Glutamatergic neuron (in vitro differentiated cells): ENCODE results near the gene UST. TPM values are rescaled to one million over a fixed set of nuclear protein-coding genes. Genes with fewer than 3 reads are reported as not detected.

Experiments used
- DNase-seq: peaks from one replicate; pipeline ENCODE4 v3.0.0; 2022
- H3K27ac Mint-ChIP-seq: one replicate; pipeline ENCODE4 v1.8.0; 2020; ENCODE audit warnings: mild to moderate bottlenecking, mixed read lengths, inconsistent platforms; ENCODE audit not compliant: unreplicated experiment
- H3K27me3 Mint-ChIP-seq: one replicate; pipeline ENCODE4 v1.8.0; 2020; ENCODE audit warnings: mild to moderate bottlenecking, moderate library complexity, mixed read lengths, inconsistent platforms; ENCODE audit not compliant: unreplicated experiment
- H3K36me3 Mint-ChIP-seq: one replicate; pipeline ENCODE4 v1.8.0; 2020; ENCODE audit warnings: mild to moderate bottlenecking, mixed read lengths, inconsistent platforms; ENCODE audit not compliant: unreplicated experiment
- H3K4me1 Mint-ChIP-seq: one replicate; pipeline ENCODE4 v1.8.0; 2020; ENCODE audit warnings: mild to moderate bottlenecking, low read depth, mixed read lengths, inconsistent platforms; ENCODE audit not compliant: unreplicated experiment
- H3K4me3 Mint-ChIP-seq: one replicate; pipeline ENCODE4 v1.8.0; 2020; ENCODE audit warnings: mild to moderate bottlenecking, mixed read lengths, inconsistent platforms; ENCODE audit not compliant: unreplicated experiment
- H3K9me3 Mint-ChIP-seq: one replicate; pipeline ENCODE4 v1.8.0; 2020; ENCODE audit warnings: mild to moderate bottlenecking, moderate library complexity, mixed read lengths, inconsistent platforms; ENCODE audit not compliant: unreplicated experiment
- total RNA-seq: library from RNA; stranded (reverse); fragmentation: NEBNext Ultra II Directional; extraction: Animal tissue kit (Norgen Biotek cat#: 25700); gene quantifications from one replicate; pipeline ENCODE4 v1.2.1, GENCODE V29; 2021; ENCODE audit not compliant: unreplicated experiment
- TF ChIP-seq, protein P1 (sequence below): fragments of 200-600 bp; sonication (generic); IDR thresholded peaks from one replicate; pipeline ENCODE4 v1.5.0; 2021; ENCODE audit not compliant: partially characterized antibody, unreplicated experiment

Gene UST
- total RNA-seq, 1 donor from 2014 or later = 11.2 TPM

DNA sequence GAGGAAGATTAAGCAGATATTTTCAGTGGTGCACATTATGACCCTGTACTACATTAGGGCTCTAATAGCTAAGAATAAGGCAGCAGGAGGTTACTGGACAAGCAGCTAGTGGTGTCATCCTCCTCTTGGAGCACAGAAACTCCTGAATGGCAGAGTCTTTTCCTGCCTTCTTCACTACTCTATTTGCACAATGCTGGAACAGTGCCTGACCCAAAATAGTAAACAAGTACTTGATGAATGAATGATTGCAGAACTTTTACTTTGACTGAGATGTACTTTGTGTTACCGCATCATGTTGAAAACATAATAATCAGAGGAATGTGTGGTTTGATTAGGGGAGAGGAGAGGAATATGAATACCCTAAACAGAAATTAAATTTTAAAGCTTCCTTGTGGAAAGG lies 30.0 kb upstream of the UST start:
- H3K9me3 Mint-ChIP-seq = no peaks in the 10 kb centered on the region
- no peak overlapping the region for H3K4me3 Mint-ChIP-seq

DNA sequence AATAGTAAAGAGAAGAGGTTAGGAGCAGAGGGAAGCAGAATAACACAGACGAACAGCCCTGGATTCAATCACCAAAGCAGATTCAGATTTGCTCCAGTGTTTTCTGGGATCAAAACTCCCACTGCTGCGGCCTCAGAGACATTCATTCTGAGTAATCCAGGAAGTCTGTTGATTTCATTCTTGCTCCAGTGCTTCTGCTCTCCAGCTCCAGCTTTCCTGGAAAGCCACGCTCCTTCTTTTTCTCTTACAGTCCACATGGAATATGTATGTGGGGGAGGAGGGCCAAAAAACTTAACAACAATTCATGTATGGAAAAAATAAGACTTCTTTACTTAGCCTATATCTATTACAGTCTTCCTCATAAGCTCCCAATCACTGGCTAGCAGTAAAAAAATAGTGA lies 26.4 kb upstream of the UST start:
- no peak for DNase-seq
- TF ChIP-seq, protein P1, sequence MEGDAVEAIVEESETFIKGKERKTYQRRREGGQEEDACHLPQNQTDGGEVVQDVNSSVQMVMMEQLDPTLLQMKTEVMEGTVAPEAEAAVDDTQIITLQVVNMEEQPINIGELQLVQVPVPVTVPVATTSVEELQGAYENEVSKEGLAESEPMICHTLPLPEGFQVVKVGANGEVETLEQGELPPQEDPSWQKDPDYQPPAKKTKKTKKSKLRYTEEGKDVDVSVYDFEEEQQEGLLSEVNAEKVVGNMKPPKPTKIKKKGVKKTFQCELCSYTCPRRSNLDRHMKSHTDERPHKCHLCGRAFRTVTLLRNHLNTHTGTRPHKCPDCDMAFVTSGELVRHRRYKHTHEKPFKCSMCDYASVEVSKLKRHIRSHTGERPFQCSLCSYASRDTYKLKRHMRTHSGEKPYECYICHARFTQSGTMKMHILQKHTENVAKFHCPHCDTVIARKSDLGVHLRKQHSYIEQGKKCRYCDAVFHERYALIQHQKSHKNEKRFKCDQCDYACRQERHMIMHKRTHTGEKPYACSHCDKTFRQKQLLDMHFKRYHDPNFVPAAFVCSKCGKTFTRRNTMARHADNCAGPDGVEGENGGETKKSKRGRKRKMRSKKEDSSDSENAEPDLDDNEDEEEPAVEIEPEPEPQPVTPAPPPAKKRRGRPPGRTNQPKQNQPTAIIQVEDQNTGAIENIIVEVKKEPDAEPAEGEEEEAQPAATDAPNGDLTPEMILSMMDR = no peak
- H3K4me3 Mint-ChIP-seq = no peak overlapping the region
- H3K4me1 Mint-ChIP-seq = no peaks in the 10 kb centered on the region
- no peaks in the 10 kb centered on the region for H3K9me3 Mint-ChIP-seq
- no peaks in the 10 kb centered on the region for H3K36me3 Mint-ChIP-seq
- no peak overlapping the region for H3K27ac Mint-ChIP-seq
- H3K27me3 Mint-ChIP-seq = no peaks in the 10 kb centered on the region

More for the DNA sequence above, 30.0 kb upstream of the UST start:
- Mint-ChIP-seq H3K27ac (no peak overlapping the region), H3K36me3 (peaks cover 5% of the 10 kb centered on the region), H3K4me1 (no peaks in the 10 kb centered on the region), H3K27me3 (no peaks in the 10 kb centered on the region)
- no peak for DNase-seq
- TF ChIP-seq, protein P1 = no peak

DNA sequence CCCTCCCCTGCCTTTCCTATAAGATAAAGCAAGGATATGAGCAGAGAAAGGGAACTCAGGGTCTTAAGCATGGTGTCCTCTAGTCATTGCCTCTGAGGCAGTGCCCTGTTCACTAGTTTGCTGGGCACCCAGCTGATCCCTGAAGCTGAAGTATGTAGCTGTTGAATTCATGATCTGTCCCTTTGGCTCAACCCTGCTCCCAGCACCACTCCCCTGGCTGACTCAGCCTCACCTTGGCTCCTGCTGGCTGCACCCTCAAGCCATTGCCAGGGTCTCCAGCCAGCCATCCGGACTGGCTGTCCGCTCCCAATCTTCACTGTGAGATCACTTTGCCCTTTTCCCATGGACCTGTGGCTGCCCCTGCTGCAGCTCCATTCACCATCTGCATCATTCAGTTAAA lies 25.9 kb upstream of the UST start:
- Mint-ChIP-seq H3K27me3 (no peaks in the 10 kb centered on the region), H3K4me1 (no peaks in the 10 kb centered on the region), H3K27ac (no peak overlapping the region), H3K4me3 (no peak overlapping the region), H3K36me3 (no peaks in the 10 kb centered on the region), H3K9me3 (no peaks in the 10 kb centered on the region)
- TF ChIP-seq, protein P1 = no peak
- no peak for DNase-seq

DNA sequence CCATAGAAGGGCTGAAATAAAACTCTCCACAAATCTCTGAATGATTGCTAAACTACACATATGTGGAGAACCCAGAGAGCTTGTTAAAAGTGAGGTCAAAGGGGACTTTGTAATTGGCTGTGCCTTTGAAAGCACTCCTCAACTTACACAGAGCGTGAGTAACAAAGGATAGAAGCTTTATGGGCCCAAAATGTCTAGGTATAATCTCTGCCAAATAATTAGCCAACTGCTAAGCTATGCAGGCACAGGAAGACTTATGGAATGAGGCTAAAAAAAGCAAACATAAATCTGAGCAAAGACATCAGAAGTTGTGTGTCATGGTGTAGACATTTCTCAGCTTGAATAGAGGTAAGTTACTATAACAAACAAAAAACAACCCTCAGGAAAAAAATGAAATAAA lies 23.3 kb upstream of the UST start:
- Mint-ChIP-seq H3K36me3 (peaks cover 8% of the 10 kb centered on the region), H3K4me1 (no peaks in the 10 kb centered on the region), H3K4me3 (no peak overlapping the region), H3K27ac (no peak overlapping the region), H3K27me3 (peaks cover 1% of the 10 kb centered on the region), H3K9me3 (no peaks in the 10 kb centered on the region)
- TF ChIP-seq, protein P1 = no peak
- no peak for DNase-seq

DNA sequence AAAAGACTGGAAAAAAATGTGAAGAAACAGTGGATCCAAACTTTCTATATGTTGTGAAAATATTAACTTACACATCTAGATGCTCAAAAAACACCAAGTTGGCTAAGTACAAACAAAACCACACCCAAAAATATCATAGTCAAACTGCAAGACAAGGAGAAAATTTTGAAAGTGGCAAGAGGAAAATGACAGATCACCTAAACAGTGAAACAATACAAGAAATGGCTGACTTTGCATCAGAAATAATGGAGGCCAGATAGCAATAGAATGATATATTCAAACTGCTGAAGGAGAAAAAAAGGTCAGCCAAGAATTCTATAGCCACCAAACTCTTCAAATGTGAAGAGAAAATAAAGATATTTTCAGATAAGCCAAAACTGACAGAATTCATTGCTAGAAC lies 22.4 kb upstream of the UST start:
- Mint-ChIP-seq H3K27me3 (peaks cover 1% of the 10 kb centered on the region), H3K9me3 (no peaks in the 10 kb centered on the region), H3K4me1 (no peaks in the 10 kb centered on the region), H3K4me3 (no peak overlapping the region), H3K36me3 (peaks cover 8% of the 10 kb centered on the region), H3K27ac (no peak overlapping the region)
- TF ChIP-seq, protein P1 = no peak
- DNase-seq = no peak
